SK-N-SH (cell line): ENCODE results near the gene MST1. TPM values are rescaled to one million over a fixed set of nuclear protein-coding genes. Genes with fewer than 3 reads are reported as not detected.

Experiments used
- CTCF ChIA-PET: fragments of 300-600, 350-600 bp; formaldehyde crosslinking; extraction: SDS; loops from one replicate; lab custom pipeline; 2021; lab: Yijun Ruan, JAX
- POLR2A ChIA-PET: fragments of 350-600 bp; sonication (Branson Sonifier 250); formaldehyde crosslinking; extraction: SDS; loops from one replicate; lab custom pipeline; 2020; ENCODE audit warnings: antibody characterized with exemption, inconsistent platforms; lab: Yijun Ruan, JAX
- DNase-seq: peaks from one replicate; pipeline ENCODE4 v3.0.0; 2012
- H2AFZ ChIP-seq: fragments of 200-600 bp; sonication (generic); 2 replicates; pipeline ENCODE4 v1.8.1; 2016; ENCODE audit warnings: antibody characterized with exemption, mild to moderate bottlenecking, low read depth
- H3F3A ChIP-seq: fragments of 200-600 bp; sonication (generic); replicated peaks from 2 replicates; pipeline ENCODE3; 2016; ENCODE audit warnings: antibody characterized with exemption, mild to moderate bottlenecking; ENCODE audit not compliant: insufficient read depth
- H3K27ac ChIP-seq, 2 experiments: fragments of 200-500 bp in 1 of 2; fragments of 200-600 bp in 1 of 2; sonication (Bioruptor generic) in 1 of 2; sonication (generic), shearing (Covaris generic) in 1 of 2; 2 replicates each; pipeline versions ENCODE4 v1.5.1 to v1.6.1; 2014 to 2016; ENCODE audit warnings: low read depth in 2 of 2, inconsistent platforms in 1 of 2, low read length in 1 of 2, mild to moderate bottlenecking in 1 of 2, mixed read lengths in 1 of 2
- H3K27me3 ChIP-seq: fragments of 200-600 bp; sonication (generic), shearing (Covaris generic); 2 replicates; pipeline ENCODE4 v1.6.1; 2016; ENCODE audit warnings: mixed run types; ENCODE audit not compliant: insufficient read depth
- H3K36me3 ChIP-seq, 2 experiments: fragments of 200-500 bp in 1 of 2; fragments of 200-600 bp in 1 of 2; sonication (Bioruptor generic) in 1 of 2; sonication (generic) in 1 of 2; replicated peaks in 1 of 2; 2 replicates each; pipeline versions ENCODE3 to v1.5.1; 2014 to 2016; ENCODE audit warnings: low read length in 1 of 2, mild to moderate bottlenecking in 1 of 2; ENCODE audit not compliant: insufficient read depth in 2 of 2, control insufficient read depth in 1 of 2
- H3K4me1 ChIP-seq, 2 experiments: fragments of 200-500 bp in 1 of 2; fragments of 200-600 bp in 1 of 2; sonication (Bioruptor generic) in 1 of 2; sonication (generic), shearing (Covaris generic) in 1 of 2; 2 replicates each; pipeline versions ENCODE4 v1.5.1 to v1.6.1; 2014 to 2016; ENCODE audit warnings: low read depth in 1 of 2, low read length in 1 of 2, mixed run types in 1 of 2; ENCODE audit not compliant: insufficient read depth in 2 of 2, control insufficient read depth in 1 of 2
- H3K4me2 ChIP-seq: fragments of 200-600 bp; sonication (generic), shearing (Covaris generic); 2 replicates; pipeline ENCODE4 v1.6.1; 2017; ENCODE audit warnings: mixed run types
- H3K4me3 ChIP-seq, 2 experiments: fragments of 200-500 bp in 1 of 2; fragments of 200-600 bp in 1 of 2; sonication (Bioruptor generic) in 1 of 2; sonication (generic), shearing (Covaris generic) in 1 of 2; 2 replicates each; pipeline versions ENCODE4 v1.5.1 to v1.8.1; 2014 to 2016; ENCODE audit warnings: low read depth in 2 of 2, inconsistent platforms in 1 of 2, low read length in 1 of 2, mild to moderate bottlenecking in 1 of 2, mixed read lengths in 1 of 2, moderate library complexity in 1 of 2
- H3K79me2 ChIP-seq: fragments of 200-600 bp; sonication (generic); 2 replicates; pipeline ENCODE4 v1.8.1; 2017; ENCODE audit warnings: mild to moderate bottlenecking; ENCODE audit not compliant: insufficient read depth
- H3K9ac ChIP-seq: fragments of 200-600 bp; sonication (generic); 2 replicates; pipeline ENCODE4 v1.6.1; 2017; ENCODE audit warnings: mixed run types
- H3K9me2 ChIP-seq: fragments of 200-600 bp; sonication (generic); 2 replicates; pipeline ENCODE4 v1.6.1; 2017; ENCODE audit warnings: mixed run types
- H3K9me3 ChIP-seq: fragments of 200-600 bp; sonication (generic); 2 replicates; pipeline ENCODE4 v1.6.1; 2017; ENCODE audit warnings: mixed run types, mild to moderate bottlenecking, moderate library complexity
- H4K20me1 ChIP-seq: fragments of 200-600 bp; sonication (generic); 2 replicates; pipeline ENCODE4 v1.6.1; 2017; ENCODE audit warnings: mild to moderate bottlenecking, mixed run types; ENCODE audit not compliant: insufficient read depth
- CHD2 ChIP-seq: fragments of 150-350 bp; IDR thresholded peaks from 2 replicates; pipeline ENCODE4 v1.6.1; 2018; ENCODE audit warnings: low read length; ENCODE audit not compliant: partially characterized antibody
- ELF1 ChIP-seq: IDR thresholded peaks from 2 replicates; pipeline ENCODE4 v1.4.0; 2012
- EZH2phosphoT487 ChIP-seq: fragments of 200-600 bp; sonication (generic); IDR thresholded peaks from 2 replicates; pipeline ENCODE4 v1.6.1; 2017; ENCODE audit warnings: low read depth, mixed run types, mild to moderate bottlenecking, antibody characterized with exemption, moderate library complexity, borderline replicate concordance
- FOSL2 ChIP-seq: IDR thresholded peaks from 2 replicates; pipeline ENCODE4 v1.4.0; 2012; ENCODE audit warnings: low read depth, mild to moderate bottlenecking, moderate library complexity, borderline replicate concordance
- FOXM1 ChIP-seq: IDR thresholded peaks from 2 replicates; pipeline ENCODE4 v1.4.0; 2012; ENCODE audit warnings: low read depth, mild to moderate bottlenecking
- GABPA ChIP-seq: IDR thresholded peaks from 2 replicates; pipeline ENCODE4 v1.4.0; 2012; ENCODE audit warnings: low read depth, mild to moderate bottlenecking
- GATA2 ChIP-seq: sonication (generic); formaldehyde crosslinking; IDR thresholded peaks from 2 replicates; pipeline ENCODE4 v1.5.0; 2020; ENCODE audit warnings: mild to moderate bottlenecking, missing genetic modification reagents
- MEF2A ChIP-seq: IDR thresholded peaks from 2 replicates; pipeline ENCODE4 v1.4.0; 2012; ENCODE audit warnings: low read depth, borderline replicate concordance
- MXI1 ChIP-seq: IDR thresholded peaks from 2 replicates; pipeline ENCODE4 v1.6.1; 2012; ENCODE audit warnings: mild to moderate bottlenecking, low read depth, low read length, improper control_type of control experiment
- NFIC ChIP-seq: IDR thresholded peaks from 2 replicates; pipeline ENCODE4 v1.4.0; 2012; ENCODE audit warnings: borderline replicate concordance
- NRF1 ChIP-seq: IDR thresholded peaks from 2 replicates; pipeline ENCODE4 v1.6.1; 2012; ENCODE audit warnings: low read depth, mild to moderate bottlenecking, low read length
- POLR2AphosphoS5 ChIP-seq: IDR thresholded peaks from 2 replicates; pipeline ENCODE4 v1.6.1; 2012; ENCODE audit warnings: low read depth, low read length
- RFX5 ChIP-seq: IDR thresholded peaks from 2 replicates; pipeline ENCODE4 v1.6.1; 2012; ENCODE audit warnings: mild to moderate bottlenecking, improper control_type of control experiment, low read length
- RXRA ChIP-seq: IDR thresholded peaks from 2 replicates; pipeline ENCODE4 v1.4.0; 2012; ENCODE audit warnings: low read depth, mild to moderate bottlenecking, borderline replicate concordance
- SIN3A ChIP-seq: IDR thresholded peaks from 2 replicates; pipeline ENCODE4 v1.6.1; 2012; ENCODE audit warnings: low read depth, mild to moderate bottlenecking, low read length, moderate library complexity, borderline replicate concordance
- SMC3 ChIP-seq: IDR thresholded peaks from 2 replicates; pipeline ENCODE4 v1.6.1; 2012; ENCODE audit warnings: low read depth, low read length, improper control_type of control experiment
- TAF1 ChIP-seq: IDR thresholded peaks from 2 replicates; pipeline ENCODE4 v1.6.1; 2012; ENCODE audit warnings: low read depth, mild to moderate bottlenecking, low read length, moderate library complexity, borderline replicate concordance
- TCF12 ChIP-seq: IDR thresholded peaks from 2 replicates; pipeline ENCODE4 v1.4.0; 2012
- TEAD4 ChIP-seq: IDR thresholded peaks from 2 replicates; pipeline ENCODE4 v1.4.0; 2012; ENCODE audit warnings: mild to moderate bottlenecking, borderline replicate concordance; ENCODE audit not compliant: insufficient read depth
- YY1 ChIP-seq: IDR thresholded peaks from 2 replicates; pipeline ENCODE4 v1.4.0; 2012; ENCODE audit warnings: low read depth, mild to moderate bottlenecking
- WGBS: methylation state at CpG from one replicate; pipeline ENCODE4 v1.1.6; 2017; ENCODE audit warnings: low lambda C conversion rate; 5-methylcytosine and 5-hydroxymethylcytosine counted together
- polyA plus RNA-seq, 3 experiments: library from polyadenylated mRNA; depleted of rRNA; stranded (reverse); fragments of >200 nt; gene quantifications; 2 replicates each; pipeline ENCODE4 v1.2.3, GENCODE V29; 2012
- TF ChIP-seq, protein P1 (sequence below): IDR thresholded peaks from 2 replicates; pipeline ENCODE4 v1.4.0; 2012; ENCODE audit warnings: low read depth
- TF ChIP-seq, protein P2 (sequence below): IDR thresholded peaks from 2 replicates; pipeline ENCODE4 v1.6.1; 2012; ENCODE audit warnings: mild to moderate bottlenecking, low read depth, low read length, moderate library complexity
- TF ChIP-seq, protein P3 (sequence below): IDR thresholded peaks from 2 replicates; pipeline ENCODE4 v1.4.0; 2012; ENCODE audit warnings: low read depth, borderline replicate concordance
- TF ChIP-seq, protein P4 (sequence below): fragments of 150-350 bp; IDR thresholded peaks from 2 replicates; pipeline ENCODE4 v1.6.1; 2016; ENCODE audit warnings: mild to moderate bottlenecking, low read depth, low read length
- TF ChIP-seq, protein P5 (sequence below): fragments of 150-350 bp; IDR thresholded peaks from 2 replicates; pipeline ENCODE4 v1.6.1; 2017; ENCODE audit warnings: antibody characterized with exemption, low read length, low read depth, borderline replicate concordance

The MST1 gene
- polyA plus RNA-seq, 1 of the 3 experiments (the other 2 are of a cell fraction), result 35.1 TPM

DNA sequence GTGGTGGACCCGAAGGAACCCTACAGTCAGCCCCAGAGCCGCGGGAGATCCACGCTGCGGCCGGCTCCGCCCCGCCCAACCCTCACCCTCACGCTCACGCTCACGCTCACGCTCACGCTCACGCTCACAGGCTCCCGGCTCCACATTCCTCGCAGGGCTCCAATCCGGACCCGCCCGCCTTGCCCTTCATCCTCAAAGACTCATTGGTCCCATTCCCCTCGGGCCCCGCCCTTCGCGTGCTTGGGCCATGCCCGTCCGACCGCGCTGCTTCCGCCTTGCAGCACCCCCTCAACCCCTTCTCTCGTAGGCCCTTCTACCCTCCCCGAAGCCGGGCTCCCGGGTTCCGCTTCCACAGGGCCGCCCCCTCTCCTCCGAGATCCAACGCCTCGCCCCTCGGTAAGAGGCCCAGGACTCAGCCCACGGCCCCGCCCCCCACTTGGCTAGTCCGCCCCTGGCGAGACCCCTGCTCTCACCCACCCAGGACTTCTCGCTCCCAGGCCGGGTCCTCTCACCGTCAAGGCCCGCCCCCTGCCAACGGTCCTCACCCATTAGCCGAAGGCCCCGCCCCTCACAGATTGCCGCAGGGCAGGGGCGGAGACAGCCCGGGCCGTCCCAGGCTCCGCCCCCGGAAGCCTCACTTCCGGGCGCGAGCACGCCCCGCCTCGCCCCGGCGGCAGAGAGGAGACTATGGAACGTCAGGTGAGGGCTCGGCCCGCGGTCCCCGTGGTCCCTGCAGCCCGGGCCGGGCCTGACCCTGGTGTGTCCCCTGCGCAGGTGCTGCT is 15.4 kb downstream of the MST1 start, which contains the start of gene APEH:
TSS of gene APEH (plus strand) at position 637 of the 782 bp plus-strand sequence. CDS start at position 688, 51 bp downstream.
- Histone ChIP-seq H3K9me3 (no peaks in the 10 kb centered on the region), H3K4me2 (peak within 1 kb of the TSS; percentile 96), H3K4me1 (peaks cover 7 to 19% of the 10 kb centered on the region in 2 experiments; a peak in 1 of 4 replicates), H3F3A (peaks cover 5% of the 10 kb centered on the region), H2AFZ (peak within 1 kb of the TSS; percentile 81), H3K9ac (peak within 1 kb of the TSS; percentile 86), H3K27me3 (no peaks in the 10 kb centered on the region), H3K4me3 (peak within 1 kb of the TSS; percentile 83 to 90), H3K9me2 (no peaks in the 10 kb centered on the region), H3K36me3 (peaks cover 13 to 35% of the 10 kb centered on the region in 2 experiments), H3K79me2 (peaks cover 24% of the 10 kb centered on the region), H4K20me1 (no peaks in the 10 kb centered on the region), H3K27ac (peak within 1 kb of the TSS; percentile 83 to 90)
- ChIA-PET POLR2A (interaction anchor here (1.0 to 2.0 kb wide), 3 partner anchors 120 to 204 kb away, joined by 3 to 17 read pairs (median 5); partner anchors contain the start of gene DAG1), CTCF (interaction anchor here (0.7 to 6.6 kb wide), 4 partner anchors 119 to 147 kb away, joined by 3 to 299 read pairs (median 28); partner anchors contain the start of gene BSN)
- under 1% methylated on average over 41 of the region's 71 CpGs for WGBS
- DNase-seq, result peak; percentile 99
- TF ChIP-seq EZH2phosphoT487 (no peak), CHD2 (no peak), SMC3 (peak; percentile 5; the same call in 1 of the 2 replicates), YY1 (no peak), FOSL2 (no peak), TCF12 (no peak), SIN3A (peak; percentile 24; the same call in 1 of the 2 replicates), ELF1 (peak; percentile 69), TEAD4 (no peak), RXRA (no peak), TAF1 (peak; percentile 9; the same call in 1 of the 2 replicates), GATA2 (CRISPR knock-in tag) (no peak), GABPA (peak; percentile 75), POLR2AphosphoS5 (peak; percentile 61), NFIC (no peak), NRF1 (no peak), MEF2A (no peak), RFX5 (no peak), MXI1 (peak; percentile 41; the same call in 1 of the 2 replicates), FOXM1 (no peak)
- TF ChIP-seq, protein P1, sequence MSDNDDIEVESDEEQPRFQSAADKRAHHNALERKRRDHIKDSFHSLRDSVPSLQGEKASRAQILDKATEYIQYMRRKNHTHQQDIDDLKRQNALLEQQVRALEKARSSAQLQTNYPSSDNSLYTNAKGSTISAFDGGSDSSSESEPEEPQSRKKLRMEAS, result no peak; the same call in none of the 2 replicates
- TF ChIP-seq, protein P2, sequence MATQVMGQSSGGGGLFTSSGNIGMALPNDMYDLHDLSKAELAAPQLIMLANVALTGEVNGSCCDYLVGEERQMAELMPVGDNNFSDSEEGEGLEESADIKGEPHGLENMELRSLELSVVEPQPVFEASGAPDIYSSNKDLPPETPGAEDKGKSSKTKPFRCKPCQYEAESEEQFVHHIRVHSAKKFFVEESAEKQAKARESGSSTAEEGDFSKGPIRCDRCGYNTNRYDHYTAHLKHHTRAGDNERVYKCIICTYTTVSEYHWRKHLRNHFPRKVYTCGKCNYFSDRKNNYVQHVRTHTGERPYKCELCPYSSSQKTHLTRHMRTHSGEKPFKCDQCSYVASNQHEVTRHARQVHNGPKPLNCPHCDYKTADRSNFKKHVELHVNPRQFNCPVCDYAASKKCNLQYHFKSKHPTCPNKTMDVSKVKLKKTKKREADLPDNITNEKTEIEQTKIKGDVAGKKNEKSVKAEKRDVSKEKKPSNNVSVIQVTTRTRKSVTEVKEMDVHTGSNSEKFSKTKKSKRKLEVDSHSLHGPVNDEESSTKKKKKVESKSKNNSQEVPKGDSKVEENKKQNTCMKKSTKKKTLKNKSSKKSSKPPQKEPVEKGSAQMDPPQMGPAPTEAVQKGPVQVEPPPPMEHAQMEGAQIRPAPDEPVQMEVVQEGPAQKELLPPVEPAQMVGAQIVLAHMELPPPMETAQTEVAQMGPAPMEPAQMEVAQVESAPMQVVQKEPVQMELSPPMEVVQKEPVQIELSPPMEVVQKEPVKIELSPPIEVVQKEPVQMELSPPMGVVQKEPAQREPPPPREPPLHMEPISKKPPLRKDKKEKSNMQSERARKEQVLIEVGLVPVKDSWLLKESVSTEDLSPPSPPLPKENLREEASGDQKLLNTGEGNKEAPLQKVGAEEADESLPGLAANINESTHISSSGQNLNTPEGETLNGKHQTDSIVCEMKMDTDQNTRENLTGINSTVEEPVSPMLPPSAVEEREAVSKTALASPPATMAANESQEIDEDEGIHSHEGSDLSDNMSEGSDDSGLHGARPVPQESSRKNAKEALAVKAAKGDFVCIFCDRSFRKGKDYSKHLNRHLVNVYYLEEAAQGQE, result no peak; the same call in 1 of the 2 replicates
- TF ChIP-seq, protein P3, sequence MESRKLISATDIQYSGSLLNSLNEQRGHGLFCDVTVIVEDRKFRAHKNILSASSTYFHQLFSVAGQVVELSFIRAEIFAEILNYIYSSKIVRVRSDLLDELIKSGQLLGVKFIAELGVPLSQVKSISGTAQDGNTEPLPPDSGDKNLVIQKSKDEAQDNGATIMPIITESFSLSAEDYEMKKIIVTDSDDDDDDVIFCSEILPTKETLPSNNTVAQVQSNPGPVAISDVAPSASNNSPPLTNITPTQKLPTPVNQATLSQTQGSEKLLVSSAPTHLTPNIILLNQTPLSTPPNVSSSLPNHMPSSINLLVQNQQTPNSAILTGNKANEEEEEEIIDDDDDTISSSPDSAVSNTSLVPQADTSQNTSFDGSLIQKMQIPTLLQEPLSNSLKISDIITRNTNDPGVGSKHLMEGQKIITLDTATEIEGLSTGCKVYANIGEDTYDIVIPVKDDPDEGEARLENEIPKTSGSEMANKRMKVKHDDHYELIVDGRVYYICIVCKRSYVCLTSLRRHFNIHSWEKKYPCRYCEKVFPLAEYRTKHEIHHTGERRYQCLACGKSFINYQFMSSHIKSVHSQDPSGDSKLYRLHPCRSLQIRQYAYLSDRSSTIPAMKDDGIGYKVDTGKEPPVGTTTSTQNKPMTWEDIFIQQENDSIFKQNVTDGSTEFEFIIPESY, result no peak
- TF ChIP-seq, protein P4, sequence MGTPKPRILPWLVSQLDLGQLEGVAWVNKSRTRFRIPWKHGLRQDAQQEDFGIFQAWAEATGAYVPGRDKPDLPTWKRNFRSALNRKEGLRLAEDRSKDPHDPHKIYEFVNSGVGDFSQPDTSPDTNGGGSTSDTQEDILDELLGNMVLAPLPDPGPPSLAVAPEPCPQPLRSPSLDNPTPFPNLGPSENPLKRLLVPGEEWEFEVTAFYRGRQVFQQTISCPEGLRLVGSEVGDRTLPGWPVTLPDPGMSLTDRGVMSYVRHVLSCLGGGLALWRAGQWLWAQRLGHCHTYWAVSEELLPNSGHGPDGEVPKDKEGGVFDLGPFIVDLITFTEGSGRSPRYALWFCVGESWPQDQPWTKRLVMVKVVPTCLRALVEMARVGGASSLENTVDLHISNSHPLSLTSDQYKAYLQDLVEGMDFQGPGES, result no peak
- TF ChIP-seq, protein P5, sequence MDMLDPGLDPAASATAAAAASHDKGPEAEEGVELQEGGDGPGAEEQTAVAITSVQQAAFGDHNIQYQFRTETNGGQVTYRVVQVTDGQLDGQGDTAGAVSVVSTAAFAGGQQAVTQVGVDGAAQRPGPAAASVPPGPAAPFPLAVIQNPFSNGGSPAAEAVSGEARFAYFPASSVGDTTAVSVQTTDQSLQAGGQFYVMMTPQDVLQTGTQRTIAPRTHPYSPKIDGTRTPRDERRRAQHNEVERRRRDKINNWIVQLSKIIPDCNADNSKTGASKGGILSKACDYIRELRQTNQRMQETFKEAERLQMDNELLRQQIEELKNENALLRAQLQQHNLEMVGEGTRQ, result no peak
